ENCODE results near the gene AFMID. TPM values are rescaled to one million over a fixed set of nuclear protein-coding genes. Genes with fewer than 3 reads are reported as not detected.
A peak's percentile ranks its signal among the peaks of the same experiment; 100 is the strongest.

AFMID gene
- total and polyA plus RNA-seq, 5 donors from 2014 or later, result 1.8 to 5.5 (median 2.8) TPM

DNA sequence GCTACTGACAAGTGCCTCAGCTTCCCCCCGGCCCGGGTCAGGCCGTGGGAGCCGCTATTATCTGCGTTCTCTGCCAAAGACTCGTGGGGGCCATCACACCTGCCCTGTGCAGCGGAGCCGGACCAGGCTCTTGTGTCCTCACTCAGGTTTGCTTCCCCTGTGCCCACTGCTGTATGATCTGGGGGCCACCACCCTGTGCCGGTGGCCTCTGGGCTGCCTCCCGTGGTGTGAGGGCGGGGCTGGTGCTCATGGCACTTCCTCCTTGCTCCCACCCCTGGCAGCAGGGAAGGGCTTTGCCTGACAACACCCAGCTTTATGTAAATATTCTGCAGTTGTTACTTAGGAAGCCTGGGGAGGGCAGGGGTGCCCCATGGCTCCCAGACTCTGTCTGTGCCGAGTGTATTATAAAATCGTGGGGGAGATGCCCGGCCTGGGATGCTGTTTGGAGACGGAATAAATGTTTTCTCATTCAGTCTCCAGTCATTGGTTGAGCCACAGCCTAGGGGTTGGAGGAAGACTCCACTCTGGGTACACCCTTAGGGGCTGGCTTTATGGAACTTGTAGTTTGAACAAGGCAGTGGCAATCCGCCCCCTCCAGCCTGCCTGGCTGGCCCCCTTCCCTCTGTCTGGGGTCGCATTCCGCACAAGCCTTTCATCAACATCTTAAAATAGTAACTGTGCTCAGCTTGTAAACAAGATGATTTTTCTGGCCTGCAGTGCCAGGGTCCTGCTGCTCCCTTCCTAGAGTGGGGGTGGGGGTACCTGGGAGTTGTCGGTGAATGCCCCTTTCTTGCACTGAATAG is 14.7 kb upstream of the AFMID start:
- Histone ChIP-seq H3K27ac (ENCODE audit: insufficient read depth, low read length, poor library complexity, severe bottlenecking) (no peak overlapping the region), H3K9me3 (ENCODE audit: control insufficient read depth in 2 of 2, low read length in 2 of 2) (no peaks in the 10 kb centered on the region), H3K36me3 (ENCODE audit: control insufficient read depth, insufficient read depth, low read length) (peaks cover 3% of the 10 kb centered on the region), H3K4me1 (ENCODE audit: control insufficient read depth, insufficient read depth, low read length, poor library complexity, severe bottlenecking) (peaks cover 64% of the 10 kb centered on the region), H3K27me3 (ENCODE audit: control insufficient read depth, insufficient read depth, low read length) (no peaks in the 10 kb centered on the region), H3K4me3 (ENCODE audit: low read depth, low read length) (no peak overlapping the region)
- H3K4me3 Mint-ChIP-seq, result peak overlapping the region in 3 of 4 donors; percentile 54 to 79 (median 66)
- DNase-seq (no peak), ATAC-seq (ENCODE audit: low read depth in 2 of 2) (no peak)
- H3K4me1 Mint-ChIP-seq, result peaks cover 6 to 67% (median 32%) of the 10 kb centered on the region in 4 donors
- peak overlapping the region; percentile 9 to 93 (median 87) for H3K27ac Mint-ChIP-seq
- H3K9me3 Mint-ChIP-seq, result peaks cover 0 to 2% (median 0%) of the 10 kb centered on the region in 7 donors
- H3K36me3 Mint-ChIP-seq, result peaks cover 15% of the 10 kb centered on the region
- no peaks in the 10 kb centered on the region for H3K27me3 Mint-ChIP-seq

- ATAC-seq (ENCODE audit: low read depth in 2 of 2) (peak; percentile 48 to 62), DNase-seq (peak in 2 of 3 donors; percentile 49 to 86)
- H3K4me1 ChIP-seq (ENCODE audit: control insufficient read depth, insufficient read depth, low read length, poor library complexity, severe bottlenecking), result peaks cover 59% of the 10 kb centered on the region
- H3K27me3 ChIP-seq (ENCODE audit: control insufficient read depth, insufficient read depth, low read length), result no peaks in the 10 kb centered on the region
- H3K27ac ChIP-seq (ENCODE audit: insufficient read depth, low read length, poor library complexity, severe bottlenecking), result peak overlapping the region; percentile 66
- no peak overlapping the region for H3K4me3 ChIP-seq (ENCODE audit: low read depth, low read length)
- H3K36me3 ChIP-seq (ENCODE audit: control insufficient read depth, insufficient read depth, low read length), result peaks cover 3% of the 10 kb centered on the region
- Mint-ChIP-seq H3K9me3 (peaks cover 0 to 2% (median 0%) of the 10 kb centered on the region in 7 donors), H3K36me3 (peaks cover 15% of the 10 kb centered on the region), H3K4me1 (peaks cover 6 to 67% (median 32%) of the 10 kb centered on the region in 4 donors), H3K27ac (peak overlapping the region; percentile 87 to 96 (median 93)), H3K4me3 (peak overlapping the region; percentile 1 to 79 (median 70)), H3K27me3 (no peaks in the 10 kb centered on the region)
- no peaks in the 10 kb centered on the region for H3K9me3 ChIP-seq (ENCODE audit: control insufficient read depth in 2 of 2, low read length in 2 of 2)
These were observed 14.0 kb upstream of the AFMID start for GRCh38 chr17:78173097-78173715.

GRCh38 chr17:78174346-78174869 is 12.8 kb upstream of the AFMID start:
- H3K27ac ChIP-seq (ENCODE audit: insufficient read depth, low read length, poor library complexity, severe bottlenecking), result peak overlapping the region; percentile 23
- ATAC-seq (ENCODE audit: low read depth in 2 of 2) (no peak), DNase-seq (no peak)
- H3K36me3 ChIP-seq (ENCODE audit: control insufficient read depth, insufficient read depth, low read length), result peaks cover 3% of the 10 kb centered on the region
- no peaks in the 10 kb centered on the region for H3K27me3 Mint-ChIP-seq
- H3K36me3 Mint-ChIP-seq, result peaks cover 15% of the 10 kb centered on the region
- no peak overlapping the region for H3K4me3 ChIP-seq (ENCODE audit: low read depth, low read length)
- no peaks in the 10 kb centered on the region for H3K9me3 ChIP-seq (ENCODE audit: control insufficient read depth in 2 of 2, low read length in 2 of 2)
- H3K27me3 ChIP-seq (ENCODE audit: control insufficient read depth, insufficient read depth, low read length), result no peaks in the 10 kb centered on the region
- peaks cover 53% of the 10 kb centered on the region for H3K4me1 ChIP-seq (ENCODE audit: control insufficient read depth, insufficient read depth, low read length, poor library complexity, severe bottlenecking)
- H3K9me3 Mint-ChIP-seq, result peaks cover 0 to 2% (median 0%) of the 10 kb centered on the region in 7 donors
- H3K27ac Mint-ChIP-seq, result peak overlapping the region in 1 of 3 donors; percentile 96
- peaks cover 6 to 65% (median 32%) of the 10 kb centered on the region in 4 donors for H3K4me1 Mint-ChIP-seq
- H3K4me3 Mint-ChIP-seq, result no peak overlapping the region

DNA sequence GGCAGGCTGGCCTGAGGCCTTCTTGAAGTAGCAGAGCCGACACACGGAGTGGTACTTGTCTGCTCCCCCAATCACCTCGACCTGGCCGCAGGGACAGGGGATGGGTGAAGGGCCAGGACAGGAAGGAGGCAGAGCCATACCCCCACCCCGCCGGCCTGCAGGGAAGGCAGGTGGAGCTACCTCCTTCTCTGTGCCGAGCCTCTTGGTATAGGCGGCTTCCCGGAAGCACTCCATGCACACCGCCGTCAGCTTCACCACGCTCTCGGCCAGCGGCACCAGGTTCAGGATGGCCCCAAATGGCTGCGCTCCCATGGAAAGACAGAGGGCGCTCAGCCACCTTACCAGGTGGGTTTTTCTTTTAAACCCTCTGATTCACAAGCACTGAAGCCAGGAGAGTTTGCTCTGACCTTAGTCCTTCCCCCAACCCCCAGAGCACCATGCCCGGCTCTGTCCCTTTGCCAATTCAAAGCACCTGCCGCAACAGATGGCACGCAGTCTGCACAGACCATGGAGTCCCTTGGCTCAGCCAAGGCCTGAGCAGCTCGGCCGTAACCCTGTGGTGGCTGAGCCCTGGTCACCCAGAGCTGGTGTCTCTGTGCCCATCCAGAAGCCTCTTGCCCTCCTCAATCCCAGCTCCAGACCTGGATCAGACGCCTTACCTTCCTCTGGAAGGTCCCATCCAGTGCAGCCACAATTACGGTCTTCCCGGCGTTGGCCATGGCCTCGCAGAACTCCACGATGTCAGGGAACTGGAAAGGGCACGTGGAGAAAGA is 12.1 kb upstream of the AFMID start:
- no peak overlapping the region for H3K27ac Mint-ChIP-seq
- H3K4me1 ChIP-seq (ENCODE audit: control insufficient read depth, insufficient read depth, low read length, poor library complexity, severe bottlenecking), result peaks cover 46% of the 10 kb centered on the region

DNA sequence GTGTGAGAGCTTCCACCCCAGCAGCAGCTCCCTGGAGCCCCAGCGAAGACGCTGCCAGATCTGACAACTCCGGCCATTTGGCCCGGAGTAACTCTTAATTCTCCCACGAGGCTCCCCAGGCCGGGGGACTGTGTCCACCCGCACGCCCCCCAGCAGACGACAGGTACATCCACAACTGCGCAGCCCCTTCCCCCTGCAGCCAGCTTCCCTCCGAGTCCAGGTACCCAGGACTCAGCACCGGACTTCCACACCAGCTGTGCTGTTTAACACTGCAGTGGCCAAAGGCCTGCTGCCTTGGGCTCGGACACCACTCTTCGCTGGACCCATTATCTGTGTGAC is 11.6 kb upstream of the AFMID start:
- Mint-ChIP-seq H3K27me3 (no peaks in the 10 kb centered on the region), H3K27ac (no peak overlapping the region), H3K36me3 (peaks cover 15% of the 10 kb centered on the region), H3K4me1 (peaks cover 11 to 59% (median 36%) of the 10 kb centered on the region in 4 donors), H3K4me3 (no peak overlapping the region), H3K9me3 (peaks cover 0 to 2% (median 0%) of the 10 kb centered on the region in 7 donors)
- H3K4me3 ChIP-seq (ENCODE audit: low read depth, low read length), result no peak overlapping the region
- ATAC-seq (ENCODE audit: low read depth in 2 of 2), result no peak
- no peaks in the 10 kb centered on the region for H3K9me3 ChIP-seq (ENCODE audit: control insufficient read depth in 2 of 2, low read length in 2 of 2)
- peaks cover 3% of the 10 kb centered on the region for H3K36me3 ChIP-seq (ENCODE audit: control insufficient read depth, insufficient read depth, low read length)
- no peaks in the 10 kb centered on the region for H3K27me3 ChIP-seq (ENCODE audit: control insufficient read depth, insufficient read depth, low read length)
- peaks cover 43% of the 10 kb centered on the region for H3K4me1 ChIP-seq (ENCODE audit: control insufficient read depth, insufficient read depth, low read length, poor library complexity, severe bottlenecking)
- no peak overlapping the region for H3K27ac ChIP-seq (ENCODE audit: insufficient read depth, low read length, poor library complexity, severe bottlenecking)
- DNase-seq, result no peak

More for the DNA sequence above, 12.1 kb upstream of the AFMID start:
- ATAC-seq (ENCODE audit: low read depth in 2 of 2) (no peak), DNase-seq (no peak)
- Mint-ChIP-seq H3K36me3 (peaks cover 15% of the 10 kb centered on the region), H3K27me3 (no peaks in the 10 kb centered on the region), H3K9me3 (peaks cover 0 to 2% (median 0%) of the 10 kb centered on the region in 7 donors), H3K4me1 (peaks cover 6 to 59% (median 31%) of the 10 kb centered on the region in 4 donors), H3K4me3 (no peak overlapping the region)
- H3K36me3 ChIP-seq (ENCODE audit: control insufficient read depth, insufficient read depth, low read length), result peaks cover 3% of the 10 kb centered on the region
- H3K4me3 ChIP-seq (ENCODE audit: low read depth, low read length), result no peak overlapping the region
- H3K27me3 ChIP-seq (ENCODE audit: control insufficient read depth, insufficient read depth, low read length), result no peaks in the 10 kb centered on the region
- no peaks in the 10 kb centered on the region for H3K9me3 ChIP-seq (ENCODE audit: control insufficient read depth in 2 of 2, low read length in 2 of 2)
- no peak overlapping the region for H3K27ac ChIP-seq (ENCODE audit: insufficient read depth, low read length, poor library complexity, severe bottlenecking)

DNA sequence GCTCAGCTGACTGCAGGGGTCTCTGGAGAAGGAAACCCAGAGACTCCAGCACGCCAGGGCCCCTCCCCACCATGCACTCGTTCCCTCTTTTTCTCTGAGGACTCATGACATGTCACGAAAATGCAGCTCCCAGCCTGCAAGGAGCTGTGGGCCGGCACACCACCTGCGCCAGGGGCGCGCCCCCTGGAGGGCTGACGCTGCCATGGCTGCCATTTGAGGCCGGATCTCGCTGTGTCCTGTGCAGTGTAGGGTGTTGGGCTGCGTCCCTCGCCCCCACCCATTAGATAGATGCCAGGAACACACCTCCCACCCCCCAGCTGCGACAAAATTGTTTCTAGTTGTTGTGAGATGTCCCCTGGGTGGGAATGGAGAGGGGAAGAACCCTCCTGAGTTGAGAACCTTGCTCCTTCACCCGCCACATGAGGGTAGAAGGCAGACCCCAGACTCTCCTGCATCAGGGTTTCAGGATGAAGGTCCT is 10.6 kb upstream of the AFMID start:
- H3K27me3 ChIP-seq (ENCODE audit: control insufficient read depth, insufficient read depth, low read length), result no peaks in the 10 kb centered on the region
- Mint-ChIP-seq H3K4me1 (peaks cover 11 to 52% (median 36%) of the 10 kb centered on the region in 4 donors), H3K27ac (no peak overlapping the region), H3K36me3 (peaks cover 12% of the 10 kb centered on the region), H3K4me3 (peak overlapping the region in 1 of 4 donors; percentile 18), H3K27me3 (no peaks in the 10 kb centered on the region), H3K9me3 (peaks cover 0 to 2% (median 0%) of the 10 kb centered on the region in 7 donors)
- H3K4me3 ChIP-seq (ENCODE audit: low read depth, low read length), result no peak overlapping the region
- peaks cover 40% of the 10 kb centered on the region for H3K4me1 ChIP-seq (ENCODE audit: control insufficient read depth, insufficient read depth, low read length, poor library complexity, severe bottlenecking)
- ATAC-seq (ENCODE audit: low read depth in 2 of 2) (peak; percentile 75 to 77), DNase-seq (peak; percentile 65 to 82 (median 75))
- peaks cover 3% of the 10 kb centered on the region for H3K36me3 ChIP-seq (ENCODE audit: control insufficient read depth, insufficient read depth, low read length)
- no peak overlapping the region for H3K27ac ChIP-seq (ENCODE audit: insufficient read depth, low read length, poor library complexity, severe bottlenecking)
- no peaks in the 10 kb centered on the region for H3K9me3 ChIP-seq (ENCODE audit: control insufficient read depth in 2 of 2, low read length in 2 of 2)

- Mint-ChIP-seq H3K9me3 (no peaks in the 10 kb centered on the region), H3K27ac (no peak overlapping the region), H3K27me3 (no peaks in the 10 kb centered on the region), H3K36me3 (no peaks in the 10 kb centered on the region), H3K4me3 (no peak overlapping the region), H3K4me1 (peaks cover 5 to 27% (median 13%) of the 10 kb centered on the region in 4 donors)
- H3K9me3 ChIP-seq (ENCODE audit: control insufficient read depth in 2 of 2, low read length in 2 of 2), result no peaks in the 10 kb centered on the region
- no peaks in the 10 kb centered on the region for H3K36me3 ChIP-seq (ENCODE audit: control insufficient read depth, insufficient read depth, low read length)
- DNase-seq (no peak), ATAC-seq (ENCODE audit: low read depth in 2 of 2) (no peak)
- H3K27me3 ChIP-seq (ENCODE audit: control insufficient read depth, insufficient read depth, low read length), result no peaks in the 10 kb centered on the region
- H3K4me1 ChIP-seq (ENCODE audit: control insufficient read depth, insufficient read depth, low read length, poor library complexity, severe bottlenecking), result peaks cover 13% of the 10 kb centered on the region
- H3K27ac ChIP-seq (ENCODE audit: insufficient read depth, low read length, poor library complexity, severe bottlenecking), result no peak overlapping the region
- no peak overlapping the region for H3K4me3 ChIP-seq (ENCODE audit: low read depth, low read length)
These were observed 7.8 kb upstream of the AFMID start for GRCh38 chr17:78179372-78179771.

Data from CD4-positive, CD25-positive, alpha-beta regulatory T cell (primary cell).